ENCODE results near the gene TUNAR. TPM values are rescaled to one million over a fixed set of nuclear protein-coding genes. Genes with fewer than 3 reads are reported as not detected.

The TUNAR gene
- total and polyA plus RNA-seq, 5 donors: not detected

DNA sequence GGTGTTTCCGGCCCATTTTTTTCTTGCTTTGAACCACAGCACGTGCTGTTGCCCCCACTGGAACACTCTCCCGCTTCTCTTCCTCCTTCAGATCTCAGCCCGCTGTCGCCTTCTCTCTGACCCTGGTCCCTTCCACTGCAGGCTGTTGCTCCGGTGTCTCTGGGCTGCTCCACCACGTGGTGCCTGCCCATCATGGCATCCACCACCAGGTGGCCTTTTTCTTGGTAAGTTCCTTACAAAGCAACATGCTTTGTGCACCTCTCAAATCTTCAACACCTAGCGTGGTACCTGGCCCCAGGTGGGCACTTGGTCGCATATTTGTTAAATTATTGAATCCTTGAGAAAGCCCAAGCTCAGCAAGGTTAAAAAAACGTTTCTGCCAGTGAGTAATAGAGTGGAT lies 19.1 kb downstream of the TUNAR start:
- Histone ChIP-seq H3K27me3 (ENCODE audit: control insufficient read depth, insufficient read depth) (no peaks in the 10 kb centered on the region), H3K9me3 (ENCODE audit: control insufficient read depth, low read length) (no peaks in the 10 kb centered on the region), H3K4me3 (ENCODE audit: low read length) (no peak overlapping the region), H3K4me1 (ENCODE audit: control insufficient read depth, insufficient read depth, low read length) (no peaks in the 10 kb centered on the region), H3K27ac (ENCODE audit: low read length) (no peak overlapping the region)
- DNase-seq (no peak), ATAC-seq (no peak)
- intact Hi-C loops (cut with DNase I): no loop called here
- 38% methylated on average over 10 of the region's 10 CpGs for WGBS

DNA sequence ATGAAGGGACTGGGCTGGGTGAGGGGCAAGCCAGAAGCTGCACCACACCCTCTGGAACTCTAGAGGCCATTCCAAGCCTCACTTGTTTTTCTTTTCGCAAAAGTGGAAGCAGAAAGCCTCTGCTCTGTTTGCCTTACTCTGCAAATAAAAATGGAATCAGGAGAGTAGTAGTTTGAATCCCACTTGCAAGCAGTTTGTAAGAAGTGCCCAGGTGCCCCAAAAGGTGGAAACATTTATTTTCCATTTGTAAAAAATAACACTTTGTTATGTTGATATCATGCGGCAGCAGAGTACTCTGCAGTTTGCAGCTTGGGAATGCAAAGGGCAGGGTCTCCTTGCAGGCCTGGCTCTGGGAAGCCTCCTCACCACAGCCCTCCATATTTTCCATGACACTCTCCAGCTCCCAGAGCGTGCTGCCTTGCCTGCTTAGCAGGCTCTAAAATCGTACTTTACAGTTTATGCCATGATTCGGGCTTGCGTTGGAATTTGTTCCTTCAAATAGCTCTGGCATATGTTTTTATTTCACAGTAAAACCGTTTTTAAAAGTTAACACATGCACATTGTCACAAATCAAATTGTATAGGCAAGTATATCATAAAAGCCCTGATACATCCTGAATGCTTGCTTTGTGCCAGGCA lies 20.0 kb downstream of the TUNAR start:
- no peak for ATAC-seq
- intact Hi-C loops (cut with DNase I): no loop called here
- 64% methylated on average over 7 of the region's 7 CpGs for WGBS
- H3K4me1 ChIP-seq (ENCODE audit: control insufficient read depth, insufficient read depth, low read length): no peaks in the 10 kb centered on the region
- H3K4me3 ChIP-seq (ENCODE audit: low read length): no peak overlapping the region
- H3K27ac ChIP-seq (ENCODE audit: low read length): no peak overlapping the region
- no peaks in the 10 kb centered on the region for H3K27me3 ChIP-seq (ENCODE audit: control insufficient read depth, insufficient read depth)
- no peaks in the 10 kb centered on the region for H3K9me3 ChIP-seq (ENCODE audit: control insufficient read depth, low read length)
- no peak for DNase-seq

DNA sequence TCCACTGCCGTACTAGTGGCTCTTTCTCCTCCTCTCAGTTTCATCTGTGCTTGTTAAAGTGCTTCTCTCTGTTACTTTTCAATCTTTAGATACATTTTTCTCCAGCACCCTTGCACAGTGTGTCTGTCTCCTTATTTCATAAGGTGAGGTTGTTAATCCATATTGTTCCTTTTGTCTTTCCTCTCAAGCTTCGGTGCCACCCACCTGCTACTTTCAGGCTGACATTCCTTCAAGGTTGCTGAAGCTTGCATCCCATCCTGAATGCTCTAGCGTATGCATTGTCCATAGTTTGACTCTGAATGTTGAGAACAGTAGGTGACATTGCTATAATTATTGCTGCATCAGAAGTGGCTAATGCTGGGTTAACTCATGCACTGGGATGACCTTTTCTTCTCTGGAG lies 20.6 kb downstream of the TUNAR start:
- H3K9me3 ChIP-seq (ENCODE audit: control insufficient read depth, low read length): no peaks in the 10 kb centered on the region
- intact Hi-C loops (cut with DNase I): no loop called here
- no peaks in the 10 kb centered on the region for H3K27me3 ChIP-seq (ENCODE audit: control insufficient read depth, insufficient read depth)
- H3K4me3 ChIP-seq (ENCODE audit: low read length): no peak overlapping the region
- WGBS: 74% methylated on average over 3 of the region's 3 CpGs
- H3K27ac ChIP-seq (ENCODE audit: low read length): no peak overlapping the region
- DNase-seq (no peak), ATAC-seq (no peak)
- no peaks in the 10 kb centered on the region for H3K4me1 ChIP-seq (ENCODE audit: control insufficient read depth, insufficient read depth, low read length)

DNA sequence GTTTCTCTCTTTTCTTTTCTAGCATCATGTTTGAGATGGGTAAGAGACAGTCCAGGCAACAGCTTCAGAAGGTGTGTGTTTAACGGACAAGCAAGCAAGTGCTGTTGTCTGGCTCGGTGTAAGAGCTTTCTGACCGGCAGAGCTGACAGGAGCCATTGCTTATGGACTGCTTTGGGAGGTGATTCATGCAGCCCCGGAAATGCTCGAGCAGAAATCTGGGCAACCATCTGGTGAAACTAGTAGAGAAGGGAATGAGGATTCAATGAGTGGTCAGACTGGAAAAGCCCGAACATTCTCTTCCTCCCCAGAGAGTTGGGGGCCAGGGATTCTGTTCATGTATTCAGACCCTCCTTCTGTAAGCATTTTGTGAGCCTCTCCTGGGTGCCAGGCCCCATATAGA lies 24.4 kb downstream of the TUNAR start:
- Histone ChIP-seq H3K9me3 (ENCODE audit: control insufficient read depth, low read length) (no peaks in the 10 kb centered on the region), H3K27me3 (ENCODE audit: control insufficient read depth, insufficient read depth) (no peaks in the 10 kb centered on the region), H3K4me1 (ENCODE audit: control insufficient read depth, insufficient read depth, low read length) (no peaks in the 10 kb centered on the region), H3K27ac (ENCODE audit: low read length) (no peak overlapping the region), H3K4me3 (ENCODE audit: low read length) (no peak overlapping the region)
- 67% methylated on average over 6 of the region's 6 CpGs for WGBS
- DNase-seq (no peak), ATAC-seq (no peak)
- intact Hi-C loops (cut with DNase I): no loop called here

DNA sequence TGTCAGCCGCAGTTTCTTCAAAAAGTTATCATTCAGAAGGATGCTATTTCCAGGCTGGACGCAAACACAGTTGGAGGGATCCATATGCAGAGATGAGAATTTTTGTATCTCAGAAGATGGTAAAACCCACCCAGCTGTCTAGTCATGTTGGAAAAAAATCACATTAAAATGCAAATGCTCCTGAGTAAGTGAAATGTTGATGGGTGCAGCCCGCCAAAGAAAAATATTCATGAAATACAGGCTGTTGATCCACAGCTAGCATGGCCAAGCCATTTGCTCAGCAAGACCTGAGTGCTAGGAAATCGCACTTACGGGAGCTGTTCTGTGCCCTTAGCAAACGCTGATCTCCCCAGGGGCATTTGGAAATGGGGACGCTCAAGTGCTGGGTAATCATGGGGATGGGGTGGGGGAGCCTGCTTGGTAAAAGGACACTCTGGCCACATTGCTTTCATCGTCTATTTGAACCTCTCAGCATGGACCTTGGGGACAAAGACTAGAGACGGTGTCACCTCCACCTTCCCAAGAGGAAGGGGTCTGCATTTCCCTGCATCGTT lies 25.7 kb downstream of the TUNAR start:
- Histone ChIP-seq H3K9me3 (ENCODE audit: control insufficient read depth, low read length) (no peaks in the 10 kb centered on the region), H3K27me3 (ENCODE audit: control insufficient read depth, insufficient read depth) (no peaks in the 10 kb centered on the region), H3K27ac (ENCODE audit: low read length) (no peak overlapping the region), H3K4me3 (ENCODE audit: low read length) (no peak overlapping the region), H3K4me1 (ENCODE audit: control insufficient read depth, insufficient read depth, low read length) (no peaks in the 10 kb centered on the region)
- DNase-seq: no peak
- ATAC-seq: no peak
- WGBS: 72% methylated on average over 10 of the region's 10 CpGs
- intact Hi-C loops (cut with DNase I): no loop called here

DNA sequence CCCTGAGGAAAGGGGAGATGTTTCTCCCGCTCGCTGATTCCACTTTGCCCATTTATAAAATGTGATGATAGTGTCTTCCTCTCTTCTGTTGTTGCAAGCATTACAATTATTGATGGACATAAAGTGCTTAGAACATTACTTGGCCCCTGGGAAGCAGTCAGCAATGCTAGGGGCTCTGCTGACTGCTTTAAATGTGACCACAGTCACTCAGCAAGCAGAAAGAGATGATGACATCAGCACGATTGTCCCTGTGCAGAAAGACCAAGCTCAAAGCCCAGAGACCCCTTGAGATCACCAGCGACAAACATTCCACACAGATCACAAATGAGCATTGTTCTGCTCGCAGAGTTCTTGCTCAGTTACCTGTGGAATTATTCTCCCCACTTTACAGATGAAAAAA lies 26.5 kb downstream of the TUNAR start:
- no peak for DNase-seq
- ATAC-seq: no peak
- no peaks in the 10 kb centered on the region for H3K4me1 ChIP-seq (ENCODE audit: control insufficient read depth, insufficient read depth, low read length)
- 77% methylated on average over 5 of the region's 5 CpGs for WGBS
- H3K4me3 ChIP-seq (ENCODE audit: low read length): no peak overlapping the region
- no peaks in the 10 kb centered on the region for H3K27me3 ChIP-seq (ENCODE audit: control insufficient read depth, insufficient read depth)
- H3K9me3 ChIP-seq (ENCODE audit: control insufficient read depth, low read length): no peaks in the 10 kb centered on the region
- H3K27ac ChIP-seq (ENCODE audit: low read length): no peak overlapping the region
- intact Hi-C loops (cut with DNase I): no loop called here

DNA sequence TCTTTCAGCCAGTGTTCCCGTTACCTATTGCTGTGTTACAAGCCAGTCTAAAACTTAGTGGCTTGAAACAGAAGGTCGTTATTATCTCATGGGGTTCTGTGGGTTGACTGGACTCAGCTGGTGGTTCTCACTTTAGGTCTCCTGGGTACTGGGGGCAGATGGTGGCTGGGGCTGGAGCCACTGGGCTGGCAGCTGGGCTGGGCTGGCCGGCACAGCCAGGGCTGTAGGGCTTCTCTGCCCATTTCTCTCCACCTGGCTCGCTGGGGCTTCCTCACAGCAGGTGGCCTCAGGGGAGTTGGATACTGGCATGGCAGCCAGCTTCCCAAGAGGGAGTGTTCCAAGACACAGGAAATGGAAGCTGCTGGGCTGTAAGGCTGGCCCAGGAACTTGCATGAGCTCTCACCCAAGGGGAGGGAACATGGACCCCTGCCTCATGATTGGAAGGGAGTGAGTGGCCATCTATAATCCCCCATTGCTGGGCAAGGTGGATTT lies 27.0 kb downstream of the TUNAR start:
- H3K27ac ChIP-seq (ENCODE audit: low read length): no peak overlapping the region
- intact Hi-C loops (cut with DNase I): no loop called here
- H3K27me3 ChIP-seq (ENCODE audit: control insufficient read depth, insufficient read depth): no peaks in the 10 kb centered on the region
- no peak for DNase-seq
- H3K4me3 ChIP-seq (ENCODE audit: low read length): no peak overlapping the region
- no peak for ATAC-seq
- no peaks in the 10 kb centered on the region for H3K4me1 ChIP-seq (ENCODE audit: control insufficient read depth, insufficient read depth, low read length)
- WGBS: 67% methylated on average over 4 of the region's 4 CpGs
- H3K9me3 ChIP-seq (ENCODE audit: control insufficient read depth, low read length): no peaks in the 10 kb centered on the region

DNA sequence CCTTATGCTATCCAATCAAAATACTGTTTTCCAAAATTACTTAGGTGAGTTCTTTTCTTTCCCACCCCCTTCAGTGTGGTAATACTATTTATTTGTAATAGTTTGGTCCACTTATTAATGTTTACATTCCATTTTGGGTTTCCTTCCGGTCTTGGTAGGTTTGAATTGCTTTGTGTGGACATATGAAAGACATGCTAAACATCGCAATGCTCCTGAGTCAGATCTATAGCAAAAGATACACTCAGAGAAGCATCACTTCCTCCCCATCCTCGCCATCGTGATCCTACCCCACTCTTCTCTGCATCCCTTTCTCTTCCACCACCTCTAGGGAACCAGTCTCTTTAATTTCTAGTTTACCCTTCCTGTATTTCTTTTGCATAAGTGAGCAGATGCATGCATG lies 30.0 kb downstream of the TUNAR start:
- H3K9me3 ChIP-seq (ENCODE audit: control insufficient read depth, low read length): no peaks in the 10 kb centered on the region
- no peak for ATAC-seq
- H3K27ac ChIP-seq (ENCODE audit: low read length): no peak overlapping the region
- no peaks in the 10 kb centered on the region for H3K27me3 ChIP-seq (ENCODE audit: control insufficient read depth, insufficient read depth)
- intact Hi-C loops (cut with DNase I): no loop called here
- H3K4me1 ChIP-seq (ENCODE audit: control insufficient read depth, insufficient read depth, low read length): no peaks in the 10 kb centered on the region
- no peak for DNase-seq
- WGBS: 78% methylated on average over 4 of the region's 4 CpGs
- no peak overlapping the region for H3K4me3 ChIP-seq (ENCODE audit: low read length)

DNA sequence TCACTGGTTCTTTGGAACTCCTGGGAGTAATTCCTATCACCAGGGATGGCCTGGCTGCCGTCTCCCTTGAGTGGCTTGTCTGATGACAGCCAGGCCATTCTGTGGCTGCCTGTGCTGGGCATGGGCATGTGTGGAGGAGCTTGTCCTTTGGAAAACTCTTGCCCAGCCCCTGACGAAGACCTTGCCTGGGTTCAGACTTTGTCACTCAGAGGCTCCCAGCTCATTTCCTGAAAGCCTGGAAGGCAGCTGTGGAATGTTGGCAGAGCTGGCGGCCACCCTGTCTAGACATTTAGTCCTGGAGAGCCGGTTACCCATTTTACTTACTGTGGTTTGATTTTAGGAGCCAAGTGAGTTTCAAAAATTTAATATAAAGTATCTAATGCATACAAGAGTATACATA lies 34.0 kb downstream of the TUNAR start:
- Histone ChIP-seq H3K9me3 (ENCODE audit: control insufficient read depth, low read length) (no peaks in the 10 kb centered on the region), H3K27me3 (ENCODE audit: control insufficient read depth, insufficient read depth) (no peaks in the 10 kb centered on the region), H3K4me1 (ENCODE audit: control insufficient read depth, insufficient read depth, low read length) (no peaks in the 10 kb centered on the region), H3K4me3 (ENCODE audit: low read length) (no peak overlapping the region), H3K27ac (ENCODE audit: low read length) (no peak overlapping the region)
- no peak for DNase-seq
- intact Hi-C loops (cut with DNase I): no loop called here
- no peak for ATAC-seq
- WGBS: 30% methylated on average over 4 of the region's 4 CpGs

DNA sequence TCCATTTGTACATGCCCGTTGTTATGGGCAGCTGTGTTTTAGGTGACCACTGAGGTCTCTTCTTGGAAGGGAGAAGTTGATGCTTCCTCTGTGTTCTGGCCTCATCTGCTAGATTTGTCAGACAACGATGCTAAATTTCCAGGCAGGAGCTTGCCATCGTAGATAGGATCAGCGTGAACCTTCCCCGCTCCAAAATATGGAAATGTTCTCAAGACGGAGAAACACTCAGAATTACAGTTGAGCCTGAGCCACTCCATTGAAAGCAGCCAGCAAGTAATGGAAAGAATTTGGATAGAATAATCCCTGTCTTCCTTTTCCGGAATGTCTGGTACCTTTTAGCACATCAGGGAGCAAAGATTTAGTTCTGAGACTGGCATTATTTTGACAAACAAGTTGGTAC lies 34.8 kb downstream of the TUNAR start:
- no peaks in the 10 kb centered on the region for H3K4me1 ChIP-seq (ENCODE audit: control insufficient read depth, insufficient read depth, low read length)
- intact Hi-C loops (cut with DNase I): no loop called here
- no peak for DNase-seq
- H3K27ac ChIP-seq (ENCODE audit: low read length): no peak overlapping the region
- H3K9me3 ChIP-seq (ENCODE audit: control insufficient read depth, low read length): no peaks in the 10 kb centered on the region
- WGBS: 86% methylated on average over 7 of the region's 7 CpGs
- H3K4me3 ChIP-seq (ENCODE audit: low read length): no peak overlapping the region
- no peak for ATAC-seq
- no peaks in the 10 kb centered on the region for H3K27me3 ChIP-seq (ENCODE audit: control insufficient read depth, insufficient read depth)

DNA sequence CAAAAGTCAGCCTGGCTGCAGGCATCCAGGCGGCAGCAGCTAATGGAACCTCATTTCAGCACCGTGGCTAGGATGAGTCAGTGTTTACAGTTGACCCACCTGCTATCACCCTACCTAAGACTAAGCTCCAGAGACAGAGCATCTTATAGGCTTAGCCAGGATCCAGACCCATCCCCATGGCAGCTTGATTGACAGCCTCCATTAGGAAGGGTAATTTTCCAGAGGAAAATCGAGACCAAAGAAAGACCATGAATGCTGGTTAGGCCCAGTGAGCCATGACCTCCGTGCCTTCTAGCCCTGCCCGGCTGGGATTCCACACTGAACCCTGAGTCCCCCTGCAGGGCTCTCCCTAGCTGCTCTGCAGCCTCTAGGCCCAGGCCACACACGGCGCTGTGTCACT lies 38.7 kb downstream of the TUNAR start:
- 39% methylated on average over 7 of the region's 7 CpGs for WGBS
- DNase-seq: no peak

DNA sequence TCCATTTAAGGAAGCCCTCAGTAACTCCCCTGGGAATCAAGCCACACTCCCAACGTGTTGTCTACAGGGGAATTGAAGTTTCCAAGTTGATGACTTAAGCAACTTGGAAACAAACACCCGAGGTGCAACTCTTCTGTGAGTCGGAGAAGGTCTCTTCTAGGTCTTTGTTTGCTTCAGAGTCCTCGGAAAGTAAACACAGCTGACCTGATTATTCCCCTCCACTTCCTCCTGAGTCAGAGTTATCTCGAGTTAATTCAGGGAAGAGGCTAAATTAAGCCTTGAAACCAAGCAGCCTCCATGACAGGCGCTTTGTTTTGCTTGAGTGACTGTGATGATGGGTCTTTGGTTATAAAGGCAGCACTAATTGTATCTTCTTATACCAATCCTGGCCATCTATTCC lies 41.8 kb downstream of the TUNAR start:
- 10% methylated on average over 6 of the region's 6 CpGs for WGBS
- no peak for ATAC-seq
- intact Hi-C loops (cut with DNase I): no loop called here
- Histone ChIP-seq H3K9me3 (ENCODE audit: control insufficient read depth, low read length) (no peaks in the 10 kb centered on the region), H3K27ac (ENCODE audit: low read length) (no peak overlapping the region), H3K4me1 (ENCODE audit: control insufficient read depth, insufficient read depth, low read length) (no peaks in the 10 kb centered on the region), H3K27me3 (ENCODE audit: control insufficient read depth, insufficient read depth) (no peaks in the 10 kb centered on the region), H3K4me3 (ENCODE audit: low read length) (no peak overlapping the region)
- no peak for DNase-seq

More for the DNA sequence above, 38.7 kb downstream of the TUNAR start:
- H3K9me3 ChIP-seq (ENCODE audit: control insufficient read depth, low read length): no peaks in the 10 kb centered on the region
- no peak overlapping the region for H3K27ac ChIP-seq (ENCODE audit: low read length)
- ATAC-seq: no peak
- no peak overlapping the region for H3K4me3 ChIP-seq (ENCODE audit: low read length)
- intact Hi-C loops (cut with DNase I): no loop called here
- no peaks in the 10 kb centered on the region for H3K27me3 ChIP-seq (ENCODE audit: control insufficient read depth, insufficient read depth)
- no peaks in the 10 kb centered on the region for H3K4me1 ChIP-seq (ENCODE audit: control insufficient read depth, insufficient read depth, low read length)

Data from right cardiac atrium (tissue), 5 donors.